Mesenchymal stem cell (in vitro differentiated cells and primary cell): Measurements from ENCODE around the gene DPEP2NB. TPM values are rescaled to one million over a fixed set of nuclear protein-coding genes. Genes with fewer than 3 reads are reported as not detected.

Experiments
- small RNA-seq: library from polyadenylated mRNA; stranded (forward); fragments of <200 nt; extraction: miRNeasy Mini kit (QIAGEN cat#:217004); gene quantifications from one replicate; pipeline ENCODE3, GENCODE V24; 2013; ENCODE audit warnings: low read depth

DPEP2NB gene

Small RNA genes within 50 kb of the gene (small RNA-seq; reads per million reads assigned to genes)
- gene RNU6-359P = not detected
